GM19043 (cell line): ENCODE results near the gene COLEC12.

Source experiments
- ATAC-seq: cut with Tn5 transposase; IDR thresholded peaks from one replicate; pipeline ENCODE4 v1.9.1; 2021; ENCODE audit warnings: low read depth; ENCODE audit not compliant: unreplicated experiment

COLEC12 gene

GRCh38 chr18:392928-393573 is 107.5 kb downstream of the COLEC12 start:
- ATAC-seq = no peak

- ATAC-seq = no peak
These were observed 109.6 kb downstream of the COLEC12 start for GRCh38 chr18:390741-391478.

- no peak for ATAC-seq
These were observed 110.7 kb downstream of the COLEC12 start for GRCh38 chr18:389658-390357.

GRCh38 chr18:388200-388599 is 112.3 kb downstream of the COLEC12 start:
- ATAC-seq = no peak

GRCh38 chr18:386994-387393 is 113.5 kb downstream of the COLEC12 start:
- ATAC-seq = no peak

GRCh38 chr18:384897-385296 is 115.6 kb downstream of the COLEC12 start:
- no peak for ATAC-seq

GRCh38 chr18:383135-383534 is 117.4 kb downstream of the COLEC12 start:
- no peak for ATAC-seq

- ATAC-seq = no peak
These were observed 118.0 kb downstream of the COLEC12 start for GRCh38 chr18:382423-382984.

GRCh38 chr18:379681-380330 is 120.7 kb downstream of the COLEC12 start:
- no peak for ATAC-seq

- no peak for ATAC-seq
These were observed 122.4 kb downstream of the COLEC12 start for GRCh38 chr18:378079-378478.

- no peak for ATAC-seq
These were observed 123.4 kb downstream of the COLEC12 start for GRCh38 chr18:377088-377487.

GRCh38 chr18:376311-376710 is 124.2 kb downstream of the COLEC12 start:
- no peak for ATAC-seq

GRCh38 chr18:374721-375168 is 125.8 kb downstream of the COLEC12 start:
- ATAC-seq = peak; percentile 86

- ATAC-seq = no peak
These were observed 126.7 kb downstream of the COLEC12 start for GRCh38 chr18:373780-374179.

GRCh38 chr18:371609-371982 is 128.9 kb downstream of the COLEC12 start:
- no peak for ATAC-seq

GRCh38 chr18:370751-371608 is 129.5 kb downstream of the COLEC12 start:
- no peak for ATAC-seq

- ATAC-seq = no peak
These were observed 131.1 kb downstream of the COLEC12 start for GRCh38 chr18:369224-370015.

- ATAC-seq = no peak
These were observed 133.9 kb downstream of the COLEC12 start for GRCh38 chr18:366466-367061.

- ATAC-seq = no peak
These were observed 134.8 kb downstream of the COLEC12 start for GRCh38 chr18:365651-366050.
